Measurements from ENCODE around the gene TRIM54.

- TF ChIP-seq CTCF (IDR thresholded peaks at IDR 0.05) (no peak), POLR2A (IDR thresholded peaks at IDR 0.05) (no peak)
Measured at GRCh38 chr2:27247893-27248292, 34.3 kb upstream of the TRIM54 start.

All from lower leg skin (tissue), 3 donors.